Measurements from ENCODE around the gene GULP1. TPM values are rescaled to one million over a fixed set of nuclear protein-coding genes. Genes with fewer than 3 reads are reported as not detected.

The GULP1 gene
- total RNA-seq, 2 donors from 2014 or later: 15.3 to 26.5 TPM

DNA sequence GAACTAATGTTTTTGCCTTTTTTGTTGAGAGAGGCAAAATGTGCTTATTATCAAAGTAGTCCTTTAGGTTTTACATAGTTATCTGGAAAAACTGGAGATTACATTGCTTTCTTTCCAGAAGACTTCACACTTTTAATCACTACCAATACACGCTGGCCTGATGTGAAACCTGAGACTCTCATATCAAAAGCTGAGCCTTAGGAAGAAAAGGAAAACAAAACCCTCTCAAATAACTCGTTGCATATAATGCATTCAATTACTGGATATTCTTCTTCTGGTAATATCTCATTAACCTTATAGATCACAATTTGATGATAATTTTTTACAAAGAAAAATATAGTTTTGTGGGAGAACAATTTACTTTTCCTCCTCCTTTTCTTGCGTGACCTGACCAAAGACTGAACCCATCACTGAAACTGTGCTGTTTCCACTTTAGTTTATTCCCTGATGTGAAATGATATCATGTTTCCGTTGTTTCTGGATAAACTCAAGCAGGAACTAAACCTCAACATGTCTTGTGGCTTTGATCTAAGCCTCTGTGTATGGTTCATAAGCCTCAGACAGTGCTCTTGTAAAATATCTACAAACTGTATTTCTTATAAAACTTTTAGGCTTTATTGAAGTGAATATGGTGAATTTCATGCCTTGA, 332.4 kb downstream of the GULP1 start:
- Mint-ChIP-seq H3K27ac (no peak overlapping the region), H3K4me3 (no peak overlapping the region), H3K9me3 (peaks cover 5% of the 10 kb centered on the region), H3K36me3 (ENCODE audit: low read depth) (no peaks in the 10 kb centered on the region), H3K4me1 (peaks cover 36% of the 10 kb centered on the region), H3K27me3 (ENCODE audit: insufficient read depth) (peaks cover 42% of the 10 kb centered on the region)
- no peak for DNase-seq
- peaks cover 9% of the 10 kb centered on the region for H3K4me1 ChIP-seq (ENCODE audit: control insufficient read depth, insufficient read depth, low read length)
- H3K9ac ChIP-seq (ENCODE audit: extremely low read depth, low read length, poor library complexity, severe bottlenecking): no peak overlapping the region
- H3K27me3 ChIP-seq (ENCODE audit: control insufficient read depth, insufficient read depth, low read length, poor library complexity, severe bottlenecking): peaks cover 8% of the 10 kb centered on the region
- TF ChIP-seq, protein P1, sequence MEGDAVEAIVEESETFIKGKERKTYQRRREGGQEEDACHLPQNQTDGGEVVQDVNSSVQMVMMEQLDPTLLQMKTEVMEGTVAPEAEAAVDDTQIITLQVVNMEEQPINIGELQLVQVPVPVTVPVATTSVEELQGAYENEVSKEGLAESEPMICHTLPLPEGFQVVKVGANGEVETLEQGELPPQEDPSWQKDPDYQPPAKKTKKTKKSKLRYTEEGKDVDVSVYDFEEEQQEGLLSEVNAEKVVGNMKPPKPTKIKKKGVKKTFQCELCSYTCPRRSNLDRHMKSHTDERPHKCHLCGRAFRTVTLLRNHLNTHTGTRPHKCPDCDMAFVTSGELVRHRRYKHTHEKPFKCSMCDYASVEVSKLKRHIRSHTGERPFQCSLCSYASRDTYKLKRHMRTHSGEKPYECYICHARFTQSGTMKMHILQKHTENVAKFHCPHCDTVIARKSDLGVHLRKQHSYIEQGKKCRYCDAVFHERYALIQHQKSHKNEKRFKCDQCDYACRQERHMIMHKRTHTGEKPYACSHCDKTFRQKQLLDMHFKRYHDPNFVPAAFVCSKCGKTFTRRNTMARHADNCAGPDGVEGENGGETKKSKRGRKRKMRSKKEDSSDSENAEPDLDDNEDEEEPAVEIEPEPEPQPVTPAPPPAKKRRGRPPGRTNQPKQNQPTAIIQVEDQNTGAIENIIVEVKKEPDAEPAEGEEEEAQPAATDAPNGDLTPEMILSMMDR (conservative IDR thresholded peaks at IDR 0.05): no peak
- peaks cover 6% of the 10 kb centered on the region for H3K9me3 ChIP-seq (ENCODE audit: control insufficient read depth, low read length)
- H3K36me3 ChIP-seq (ENCODE audit: control insufficient read depth, insufficient read depth, low read length): no peaks in the 10 kb centered on the region
- no peak overlapping the region for H3K4me3 ChIP-seq (ENCODE audit: low read length)
- WGBS, 2 experiments (ENCODE audit: insufficient coverage in 1 of 2, insufficient read length in 1 of 2): 68 to 75% methylated on average over 1 to 3 of the region's 4 CpGs
- H3K27ac ChIP-seq (ENCODE audit: low read depth, low read length): no peak overlapping the region

DNA sequence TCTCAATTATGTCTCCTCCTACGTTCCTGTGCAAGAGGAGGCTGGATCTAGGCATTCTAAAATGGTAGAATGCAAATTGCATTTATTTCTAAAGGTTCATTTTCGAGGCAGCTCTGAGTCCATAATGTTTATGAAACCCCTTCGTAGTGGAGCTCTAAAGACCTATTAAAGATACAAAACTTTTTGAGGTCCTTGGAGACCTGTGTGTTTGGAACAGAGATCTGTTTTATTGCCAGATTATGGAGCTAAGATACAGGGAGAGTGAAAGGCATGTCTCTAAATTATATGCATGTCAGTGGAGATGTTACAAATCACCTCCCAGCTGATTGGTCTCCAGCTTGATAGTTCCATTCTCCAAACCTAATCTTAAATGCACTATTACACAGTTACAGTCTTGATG, 335.8 kb downstream of the GULP1 start:
- H3K27me3 ChIP-seq (ENCODE audit: control insufficient read depth, insufficient read depth, low read length, poor library complexity, severe bottlenecking): peaks cover 23% of the 10 kb centered on the region
- 87 to 90% methylated on average over 2 to 3 of the region's 3 CpGs for WGBS, 2 experiments (ENCODE audit: insufficient coverage in 1 of 2, insufficient read length in 1 of 2)
- no peak overlapping the region for H3K4me3 ChIP-seq (ENCODE audit: low read length)
- Mint-ChIP-seq H3K36me3 (ENCODE audit: low read depth) (no peaks in the 10 kb centered on the region), H3K9me3 (no peaks in the 10 kb centered on the region), H3K27ac (no peak overlapping the region), H3K4me1 (peaks cover 40% of the 10 kb centered on the region), H3K4me3 (no peak overlapping the region), H3K27me3 (ENCODE audit: insufficient read depth) (peaks cover 38% of the 10 kb centered on the region)
- H3K9ac ChIP-seq (ENCODE audit: extremely low read depth, low read length, poor library complexity, severe bottlenecking): no peak overlapping the region
- no peaks in the 10 kb centered on the region for H3K9me3 ChIP-seq (ENCODE audit: control insufficient read depth, low read length)
- DNase-seq: no peak
- peaks cover 9% of the 10 kb centered on the region for H3K4me1 ChIP-seq (ENCODE audit: control insufficient read depth, insufficient read depth, low read length)
- H3K27ac ChIP-seq (ENCODE audit: low read depth, low read length): no peak overlapping the region
- no peaks in the 10 kb centered on the region for H3K36me3 ChIP-seq (ENCODE audit: control insufficient read depth, insufficient read depth, low read length)
- TF ChIP-seq, protein P1 (conservative IDR thresholded peaks at IDR 0.05): no peak

DNA sequence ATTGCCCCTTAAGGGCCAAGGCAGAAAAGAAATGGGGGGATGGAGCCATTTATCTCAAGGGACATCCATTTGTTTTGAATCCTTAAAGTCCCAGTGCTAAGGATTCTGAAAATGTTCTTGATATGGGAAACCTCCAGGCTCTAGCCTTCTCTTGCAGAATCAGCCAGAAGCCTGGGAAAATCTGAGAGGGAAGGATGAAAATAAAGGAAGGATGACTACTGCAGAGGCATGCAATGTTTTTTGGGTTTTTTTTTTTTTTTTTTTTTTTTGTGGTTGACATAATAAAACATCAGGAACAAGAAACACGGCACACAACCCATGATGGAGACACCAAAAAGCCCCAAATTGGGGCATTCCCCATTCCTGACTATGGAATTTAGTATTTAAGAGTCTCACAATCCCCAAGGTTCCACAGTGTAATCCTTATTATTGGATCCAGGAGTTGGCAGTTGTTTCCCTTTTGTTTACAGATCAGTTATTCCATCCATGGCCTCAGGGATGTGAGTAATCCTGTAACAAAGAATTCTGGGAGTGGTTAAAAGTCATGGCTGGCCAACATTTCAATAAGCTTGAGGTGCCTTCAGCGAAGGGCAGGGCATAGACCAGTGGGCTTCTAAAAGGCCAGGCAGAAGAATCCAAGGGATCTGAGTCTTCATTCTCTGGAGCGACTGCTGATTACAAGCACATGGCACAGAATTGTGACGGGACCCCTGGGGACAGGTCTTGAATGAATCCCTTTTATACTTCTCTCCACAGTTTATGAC, 337.5 kb downstream of the GULP1 start:
- H3K4me3 ChIP-seq (ENCODE audit: low read length): no peak overlapping the region
- DNase-seq: no peak
- 92 to 100% methylated on average over 1 to 4 of the region's 4 CpGs for WGBS, 2 experiments (ENCODE audit: insufficient coverage in 1 of 2, insufficient read length in 1 of 2)
- H3K36me3 ChIP-seq (ENCODE audit: control insufficient read depth, insufficient read depth, low read length): no peaks in the 10 kb centered on the region
- no peaks in the 10 kb centered on the region for H3K9me3 ChIP-seq (ENCODE audit: control insufficient read depth, low read length)
- no peaks in the 10 kb centered on the region for H3K36me3 Mint-ChIP-seq (ENCODE audit: low read depth)
- H3K9me3 Mint-ChIP-seq: no peaks in the 10 kb centered on the region
- TF ChIP-seq, protein P1 (conservative IDR thresholded peaks at IDR 0.05): no peak
- no peak overlapping the region for H3K9ac ChIP-seq (ENCODE audit: extremely low read depth, low read length, poor library complexity, severe bottlenecking)
- no peak overlapping the region for H3K27ac Mint-ChIP-seq
- H3K27ac ChIP-seq (ENCODE audit: low read depth, low read length): peak overlapping the region; percentile 42
- H3K4me1 Mint-ChIP-seq: peaks cover 28% of the 10 kb centered on the region
- H3K27me3 Mint-ChIP-seq (ENCODE audit: insufficient read depth): peaks cover 36% of the 10 kb centered on the region
- no peak overlapping the region for H3K4me3 Mint-ChIP-seq
- peaks cover 39% of the 10 kb centered on the region for H3K27me3 ChIP-seq (ENCODE audit: control insufficient read depth, insufficient read depth, low read length, poor library complexity, severe bottlenecking)
- peaks cover 4% of the 10 kb centered on the region for H3K4me1 ChIP-seq (ENCODE audit: control insufficient read depth, insufficient read depth, low read length)

Data from endodermal cell (in vitro differentiated cells).